DMS114 treated with DMSO at 0.1 percent for 48 hours (cell line): Measurements from ENCODE around the gene HES3.
"Not testable (repeated sequence)": the region's sequence is repeated elsewhere in the genome, so short reads cannot be mapped to it uniquely, and the experiment has no call there.

Experiments
- DNase-seq: peaks from one replicate; lab custom pipeline; 2025; ENCODE audit not compliant: unreplicated experiment; lab: John Stamatoyannopoulos, UW

HES3 gene

GRCh38 chr1:6218375-6219164 is 25.4 kb upstream of the HES3 start:
- no peak for DNase-seq

DNA sequence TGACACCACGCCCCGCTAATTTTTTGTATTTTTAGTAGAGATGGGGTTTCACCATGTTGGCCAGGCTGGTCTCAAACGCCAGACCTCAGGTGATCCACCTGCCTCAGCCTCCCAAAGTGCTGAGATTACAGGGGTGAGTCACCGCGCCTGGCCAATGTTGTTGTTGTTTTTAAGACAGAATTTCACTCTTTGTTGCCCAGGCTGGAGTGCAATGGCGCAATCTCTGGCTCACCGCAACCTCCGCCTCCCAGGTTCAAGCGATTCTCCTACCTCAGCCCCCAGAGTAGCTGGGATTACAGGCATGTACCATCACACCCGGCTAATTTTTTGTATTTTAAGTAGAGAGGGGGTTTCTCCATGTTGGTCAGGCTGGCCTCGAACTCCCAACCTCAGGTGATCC is 24.3 kb upstream of the HES3 start:
- DNase-seq = not testable (repeated sequence)

GRCh38 chr1:6220236-6220635 is 23.7 kb upstream of the HES3 start:
- DNase-seq = no peak

DNA sequence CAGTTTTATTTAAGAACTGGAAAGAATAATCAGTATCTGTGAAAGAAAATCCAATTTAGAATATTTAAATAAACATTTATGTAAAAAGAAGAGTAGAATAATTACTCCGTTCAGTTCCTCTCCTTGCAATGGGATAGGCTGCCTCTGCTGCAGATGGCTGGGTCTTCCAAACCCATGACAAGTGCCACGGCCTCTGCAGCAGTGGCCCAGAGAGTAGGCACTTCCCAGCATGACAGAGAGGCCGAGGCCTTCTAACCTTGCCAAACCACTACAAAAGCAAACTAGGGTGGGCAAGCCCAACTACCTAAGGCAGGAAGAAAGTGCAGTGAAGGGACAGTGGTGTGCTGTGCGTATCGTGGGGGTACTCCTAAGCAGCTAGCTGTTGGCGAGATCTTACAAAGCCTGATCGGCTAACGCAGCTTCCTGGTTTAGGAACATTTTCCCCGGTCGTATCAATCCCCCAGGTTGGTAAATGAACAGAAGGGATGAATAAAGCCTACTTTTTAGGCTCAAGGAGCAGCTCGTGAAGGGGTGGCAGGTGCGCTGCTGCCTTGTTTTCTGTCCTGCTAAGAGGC is 22.7 kb upstream of the HES3 start:
- no peak for DNase-seq

GRCh38 chr1:6222636-6223035 is 21.3 kb upstream of the HES3 start:
- no peak for DNase-seq

DNA sequence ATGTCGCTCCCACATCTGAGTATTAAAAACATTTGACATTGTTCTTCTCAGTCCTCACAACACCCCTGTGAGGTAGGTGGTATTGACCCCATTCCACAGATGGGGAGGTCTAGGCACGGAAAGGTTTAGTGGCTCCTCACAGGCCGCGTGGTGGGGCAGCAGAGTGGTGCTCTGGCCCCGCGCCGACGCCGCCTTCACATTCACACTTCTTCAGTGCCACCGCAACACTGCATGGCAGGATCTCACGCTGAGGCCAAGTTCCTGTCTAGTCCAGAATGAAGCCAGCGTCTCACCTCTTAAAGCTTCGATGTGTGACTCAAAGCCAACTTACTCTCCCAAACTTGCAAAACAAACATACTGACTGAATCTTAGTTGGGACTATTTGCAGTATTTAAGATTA is 20.4 kb upstream of the HES3 start:
- DNase-seq = no peak

- no peak for DNase-seq
Observed at GRCh38 chr1:6224718-6225117, 19.3 kb upstream of the HES3 start.

DNA sequence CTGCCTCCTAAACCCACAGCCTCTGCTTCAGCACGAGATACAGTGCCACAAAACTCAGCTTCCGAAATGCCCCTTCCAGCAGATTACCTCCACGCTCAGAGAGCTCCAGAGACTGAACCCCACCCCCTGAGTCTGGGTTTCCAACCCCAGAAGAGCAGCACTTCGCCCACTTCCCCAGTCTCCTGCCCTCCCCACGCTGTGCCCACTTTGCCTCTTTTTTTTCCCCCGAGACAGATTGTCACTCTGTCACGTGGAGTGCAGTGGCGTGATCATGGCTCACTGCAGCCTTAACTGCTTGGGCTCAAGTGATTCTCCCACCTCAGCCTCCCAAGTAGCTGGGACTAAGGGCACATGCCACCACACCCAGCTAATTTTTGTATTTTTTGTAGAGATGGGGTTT is 18.3 kb upstream of the HES3 start:
- no peak for DNase-seq

DNA sequence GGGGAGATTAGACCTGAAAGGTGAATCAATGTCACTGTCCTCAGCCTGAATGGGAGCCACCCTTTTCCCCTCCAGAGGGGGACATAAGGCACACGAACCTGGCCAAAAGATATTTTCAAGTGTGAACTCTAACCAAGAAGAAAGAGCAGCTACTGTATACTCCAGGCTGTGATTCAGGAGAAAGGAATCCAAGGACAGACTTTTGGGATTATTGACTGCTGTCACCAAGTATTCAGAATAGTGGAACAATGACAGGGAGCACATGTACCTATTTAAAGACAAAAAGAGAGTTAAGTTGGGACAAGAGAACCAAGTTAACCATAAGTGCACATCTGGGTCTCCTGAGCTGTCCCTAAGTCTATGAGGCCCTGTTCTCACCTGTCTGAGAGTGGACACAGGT is 10.6 kb upstream of the HES3 start:
- DNase-seq = no peak

DNA sequence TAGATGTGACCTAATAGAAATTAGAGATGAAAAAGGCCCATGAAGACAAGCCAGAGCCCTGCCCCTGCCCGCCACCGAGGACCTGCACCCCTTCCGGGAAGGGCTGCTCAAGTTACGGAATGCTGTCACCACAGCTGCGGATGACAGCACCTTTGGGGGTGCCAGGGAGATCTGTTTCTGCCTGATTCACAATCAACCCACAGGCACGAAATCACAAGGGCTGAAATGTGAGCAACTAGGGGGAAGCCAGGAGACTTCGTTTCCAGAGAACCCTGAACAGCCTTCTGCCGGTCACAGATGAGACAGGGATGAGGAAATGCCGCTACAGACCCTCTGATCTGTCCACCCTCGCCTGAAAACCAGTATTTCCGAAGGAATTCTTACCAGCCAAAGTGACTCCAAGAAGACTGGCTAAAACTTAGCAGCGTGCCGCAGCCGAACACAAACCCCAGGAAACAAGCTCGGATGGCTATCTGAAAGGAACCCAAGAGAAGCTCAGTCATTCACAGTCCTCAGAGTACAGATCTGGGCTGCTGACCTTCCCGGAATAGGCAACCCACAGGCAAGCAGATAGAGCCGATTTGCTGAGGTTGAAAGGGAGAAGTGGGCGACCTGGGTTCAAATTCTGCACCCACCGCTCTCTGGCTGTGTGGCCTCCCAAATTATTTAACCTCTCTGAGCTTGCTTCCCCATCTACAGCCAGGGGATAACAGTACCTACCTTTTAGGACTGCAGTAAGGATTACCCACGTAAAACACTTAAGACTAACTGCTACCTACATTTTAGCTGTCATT is 9.3 kb upstream of the HES3 start:
- no peak for DNase-seq

DNA sequence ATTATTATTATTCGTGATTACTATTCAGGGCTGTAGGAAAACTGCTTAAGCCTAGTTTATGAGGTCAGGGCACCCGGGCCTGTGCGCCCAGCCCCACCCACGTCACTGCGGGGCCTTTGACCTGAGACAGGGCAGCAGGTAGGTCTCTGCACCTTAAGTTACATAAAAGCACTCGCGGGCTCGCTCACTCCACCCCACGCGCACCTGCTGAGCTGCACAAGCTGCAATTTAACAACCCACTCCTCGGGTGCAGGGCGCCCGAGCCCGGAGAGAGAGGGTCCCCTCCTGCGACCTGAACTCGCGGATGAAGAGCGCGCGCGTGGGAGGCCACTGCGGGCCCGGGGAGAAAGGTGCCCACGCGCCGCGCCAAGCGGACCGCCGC is 8.7 kb upstream of the HES3 start:
- DNase-seq = no peak

GRCh38 chr1:6237093-6237492 is 6.9 kb upstream of the HES3 start:
- no peak for DNase-seq

- no peak for DNase-seq
Observed at GRCh38 chr1:6239213-6239752, 4.7 kb upstream of the HES3 start.

- no peak for DNase-seq
Observed at GRCh38 chr1:6239950-6240768, 3.8 kb upstream of the HES3 start.

DNA sequence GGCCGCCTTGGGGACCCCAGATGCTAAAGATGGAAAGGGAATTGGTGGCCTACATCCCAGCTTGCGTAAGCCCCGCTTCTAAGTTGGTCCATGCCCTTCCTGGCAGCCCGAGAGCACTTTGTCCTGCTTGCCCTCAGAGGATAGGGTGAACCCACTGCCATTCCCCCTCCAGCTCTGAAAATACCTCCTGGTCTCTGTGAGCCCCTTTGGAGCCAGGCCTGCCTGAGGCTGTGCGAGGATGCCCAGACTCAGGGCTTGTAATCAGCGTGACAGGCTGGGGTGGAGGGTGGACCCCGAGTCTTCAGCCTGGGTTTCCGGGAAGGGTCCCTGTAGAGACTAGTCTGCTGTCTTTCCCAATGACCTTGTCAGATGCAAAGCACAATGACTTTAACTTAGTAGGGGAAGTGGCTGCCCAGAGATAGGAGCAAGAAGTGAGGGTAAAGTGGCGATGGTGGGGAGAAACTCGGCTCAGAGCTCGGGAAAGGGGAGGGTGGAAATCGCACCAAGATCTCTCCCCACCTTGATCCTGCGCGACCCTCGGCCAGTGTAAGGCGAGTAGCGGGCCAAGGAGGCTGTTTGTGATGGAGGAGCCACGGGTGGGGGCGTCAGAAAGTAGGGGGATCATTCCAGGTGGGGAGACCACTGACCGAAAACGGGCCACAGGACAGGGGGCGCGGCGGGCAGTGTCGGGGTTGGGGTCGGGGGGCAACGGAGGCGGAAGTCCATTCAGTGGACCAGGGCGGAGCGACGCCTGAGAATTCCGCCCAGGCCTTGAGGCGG is 2.7 kb upstream of the HES3 start:
- no peak for DNase-seq

DNA sequence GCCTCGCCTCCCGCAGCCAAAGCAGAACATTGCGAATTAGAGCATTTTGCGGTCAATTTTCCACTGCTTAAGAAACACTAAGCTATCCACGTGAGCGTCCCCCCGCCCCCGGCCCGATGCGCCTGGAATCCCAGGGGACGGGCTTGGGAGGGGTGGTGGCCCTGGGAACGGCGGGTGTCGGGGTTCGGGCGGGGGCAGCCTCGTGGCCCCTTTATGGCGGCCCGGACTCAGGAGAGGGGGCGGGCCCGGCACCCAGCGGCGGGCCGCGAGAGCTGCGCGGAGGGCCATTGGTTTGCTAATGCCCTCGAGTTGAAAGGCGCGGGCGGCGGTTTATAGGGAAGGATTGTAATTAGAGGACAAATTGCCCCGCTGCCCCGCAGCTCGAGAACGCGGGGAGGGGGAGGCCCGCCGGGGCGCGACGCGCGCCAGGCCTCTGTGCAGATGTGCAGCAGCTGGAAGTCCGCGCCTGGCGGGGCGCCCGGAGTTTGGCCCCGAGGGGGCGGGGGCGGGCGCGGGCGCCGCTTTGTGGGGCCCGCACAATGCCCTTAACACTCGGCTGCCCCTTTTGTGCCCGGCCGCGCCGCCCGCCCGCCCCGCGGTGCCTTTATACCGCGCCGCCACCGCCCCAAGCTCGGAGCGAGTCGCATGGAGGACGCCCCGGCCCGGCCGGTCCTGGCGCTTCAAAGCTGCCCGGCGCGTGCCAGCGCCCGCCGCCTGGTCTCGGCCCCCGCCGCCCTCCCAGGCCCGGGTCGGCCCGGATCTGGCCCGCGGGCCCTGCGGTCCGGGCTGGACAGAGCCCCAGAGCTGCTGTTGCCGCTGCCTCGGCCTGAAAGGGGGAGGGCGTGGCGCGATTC is 1.9 kb upstream of the HES3 start:
- no peak for DNase-seq

- DNase-seq = no peak
Observed at GRCh38 chr1:6243053-6243834, 735 bp upstream of the HES3 start.

- DNase-seq = no peak
Observed at GRCh38 chr1:6244401-6245049, 546 bp downstream of the HES3 start.
